ENCODE data around the gene NAV2.
"Not testable (repeated sequence)": the region's sequence is repeated elsewhere in the genome, so short reads cannot be mapped to it uniquely, and the experiment has no call there.

The NAV2 gene

GRCh38 chr11:19871531-19871930 is 158.9 kb downstream of the NAV2 start:
- DNase-seq, result no peak

- DNase-seq, result no peak
Observed at GRCh38 chr11:19872512-19873145, 160.0 kb downstream of the NAV2 start.

GRCh38 chr11:19873730-19874129 is 161.1 kb downstream of the NAV2 start:
- DNase-seq, result no peak

- no peak for DNase-seq
Observed at GRCh38 chr11:19874266-19874665, 161.6 kb downstream of the NAV2 start.

GRCh38 chr11:19876750-19877149 is 164.1 kb downstream of the NAV2 start:
- DNase-seq, result no peak

GRCh38 chr11:19878520-19878919 is 165.9 kb downstream of the NAV2 start:
- no peak for DNase-seq

GRCh38 chr11:19879307-19880087 is 166.9 kb downstream of the NAV2 start:
- no peak for DNase-seq

- DNase-seq, result no peak
Observed at GRCh38 chr11:19880088-19880345, 167.4 kb downstream of the NAV2 start.

GRCh38 chr11:19881177-19881576 is 168.5 kb downstream of the NAV2 start:
- no peak for DNase-seq

- no peak for DNase-seq
Observed at GRCh38 chr11:19882356-19882755, 169.7 kb downstream of the NAV2 start.

- no peak for DNase-seq
Observed at GRCh38 chr11:19886498-19886897, 173.9 kb downstream of the NAV2 start.

- no peak for DNase-seq
Observed at GRCh38 chr11:19887842-19888241, 175.2 kb downstream of the NAV2 start.

GRCh38 chr11:19889531-19889930 is 176.9 kb downstream of the NAV2 start:
- no peak for DNase-seq

GRCh38 chr11:19890308-19890707 is 177.7 kb downstream of the NAV2 start:
- peak; percentile 69 for DNase-seq

GRCh38 chr11:19891022-19891421 is 178.4 kb downstream of the NAV2 start:
- no peak for DNase-seq

GRCh38 chr11:19892387-19892786 is 179.8 kb downstream of the NAV2 start:
- no peak for DNase-seq

- DNase-seq, result peak; percentile 27
Observed at GRCh38 chr11:19892876-19893275, 180.2 kb downstream of the NAV2 start.

GRCh38 chr11:19894404-19894803 is 181.8 kb downstream of the NAV2 start:
- DNase-seq, result no peak

- DNase-seq, result not testable (repeated sequence)
Observed at GRCh38 chr11:19895037-19895436, 182.4 kb downstream of the NAV2 start.

GRCh38 chr11:19895776-19896175 is 183.1 kb downstream of the NAV2 start:
- no peak for DNase-seq

GRCh38 chr11:19903620-19904069 is 191.0 kb downstream of the NAV2 start:
- DNase-seq, result peak; percentile 59

GRCh38 chr11:19905280-19905853 is 192.7 kb downstream of the NAV2 start:
- DNase-seq, result peak; percentile 65

GRCh38 chr11:19906126-19906525 is 193.5 kb downstream of the NAV2 start:
- DNase-seq, result no peak

GRCh38 chr11:19907008-19907579 is 194.5 kb downstream of the NAV2 start:
- DNase-seq, result no peak

Data from HCEC 1CT (cell line).